OCI-LY7 (cell line): Measurements from ENCODE around the gene ZMYM5. TPM values are rescaled to one million over a fixed set of nuclear protein-coding genes. Genes with fewer than 3 reads are reported as not detected.

Source experiments
- BruUV-seq: library from RNA; stranded (reverse); fragments of 400-500 nt; replicated peaks from 2 replicates; lab custom pipeline; 2021; lab: Mats Ljungman, UMichigan
- CTCF ChIA-PET: fragments of 300-600 bp; sonication (Branson Sonifier 250); formaldehyde crosslinking; loops from one replicate; lab custom pipeline; 2022; ENCODE audit warnings: antibody characterized with exemption; ENCODE audit not compliant: unreplicated experiment; lab: Charles Lee
- POLR2A ChIA-PET: fragments of 300-600 bp; sonication (Branson Sonifier 250); formaldehyde crosslinking; loops from one replicate; lab custom pipeline; 2022; ENCODE audit warnings: antibody characterized with exemption; lab: Charles Lee
- DNase-seq: peaks from one replicate; pipeline ENCODE4 v3.0.0-alpha.2; 2015; ENCODE audit warnings: low spot score
- H2AFZ ChIP-seq: fragments of 200-600 bp; sonication (generic), shearing (Covaris generic); 2 replicates; pipeline ENCODE4 v1.6.1; 2014; ENCODE audit warnings: mild to moderate bottlenecking, antibody characterized with exemption, low read length, moderate library complexity
- H3K27ac ChIP-seq: fragments of 200-600 bp; sonication (generic); 2 replicates; pipeline ENCODE4 v1.5.1; 2014; ENCODE audit warnings: mixed run types, low read depth, mild to moderate bottlenecking, moderate library complexity, low read length, inconsistent platforms; ENCODE audit not compliant: poor library complexity, severe bottlenecking
- H3K36me3 ChIP-seq: fragments of 200-600 bp; sonication (generic); 2 replicates; pipeline ENCODE4 v1.6.1; 2014; ENCODE audit warnings: mild to moderate bottlenecking, antibody characterized with exemption, low read length, moderate library complexity, mixed read lengths; ENCODE audit not compliant: insufficient read depth
- H3K4me1 ChIP-seq: fragments of 200-600 bp; sonication (generic); 2 replicates; pipeline ENCODE4 v1.5.1; 2014; ENCODE audit warnings: mild to moderate bottlenecking, low read length; ENCODE audit not compliant: insufficient read depth, poor library complexity, severe bottlenecking
- H3K4me2 ChIP-seq: fragments of 200-600 bp; sonication (generic); 2 replicates; pipeline ENCODE4 v1.6.1; 2014; ENCODE audit warnings: mild to moderate bottlenecking, low read length
- H3K4me3 ChIP-seq: fragments of 200-600 bp; sonication (generic); 2 replicates; pipeline ENCODE4 v1.5.1; 2014; ENCODE audit warnings: mild to moderate bottlenecking, low read depth, low read length; ENCODE audit not compliant: poor library complexity, severe bottlenecking
- H3K79me2 ChIP-seq: fragments of 200-600 bp; sonication (generic); 2 replicates; pipeline ENCODE4 v1.6.1; 2016; ENCODE audit warnings: low read depth, mild to moderate bottlenecking, low read length, moderate library complexity, mixed read lengths; ENCODE audit not compliant: insufficient read depth
- H3K9me2 ChIP-seq: fragments of 200-600 bp; sonication (generic); 2 replicates; pipeline ENCODE4 v1.6.1; 2016; ENCODE audit warnings: mild to moderate bottlenecking, low read length, mixed read lengths; ENCODE audit not compliant: insufficient read depth
- H3K9me3 ChIP-seq: fragments of 200-600 bp; sonication (generic); 2 replicates; pipeline ENCODE4 v1.6.1; 2014; ENCODE audit warnings: mild to moderate bottlenecking, mixed run types, low read length, mixed read lengths
- H4K20me1 ChIP-seq: fragments of 200-600 bp; sonication (generic); 2 replicates; pipeline ENCODE4 v1.6.1; 2014; ENCODE audit warnings: mild to moderate bottlenecking, antibody characterized with exemption, low read length, moderate library complexity, mixed read lengths; ENCODE audit not compliant: insufficient read depth
- EZH2phosphoT487 ChIP-seq: fragments of 200-600 bp; sonication (generic); IDR thresholded peaks from 2 replicates; pipeline ENCODE4 v1.6.1; 2018; ENCODE audit warnings: low read depth, borderline replicate concordance, mild to moderate bottlenecking, mixed run types, antibody characterized with exemption, low read length, moderate library complexity, mixed read lengths
- intact Hi-C: fragments of 100-400 bp; cut with micrococcal nuclease; formaldehyde crosslinking; loops from one replicate; pipeline ENCODE4 v1.10.0; 2022; ENCODE audit not compliant: unreplicated experiment
- total RNA-seq, 2 experiments: library from RNA; depleted of rRNA in 1 of 2; stranded (reverse); fragments of >200 nt in 1 of 2; shearing (Covaris generic) in 1 of 2; gene quantifications; 2 replicates each; pipeline ENCODE4 v1.2.3, GENCODE V29; 2014 to 2022
- TF ChIP-seq, protein P1 (sequence below): fragments of 200-600 bp; sonication (generic); conservative IDR thresholded peaks from 2 replicates; pipeline ENCODE4 v1.5.1; 2014; ENCODE audit warnings: mild to moderate bottlenecking, antibody characterized with exemption, low read length, moderate library complexity, mixed read lengths

The ZMYM5 gene
- total RNA-seq, 2 experiments from 2014 or later = 10.2 to 15.2 TPM

DNA sequence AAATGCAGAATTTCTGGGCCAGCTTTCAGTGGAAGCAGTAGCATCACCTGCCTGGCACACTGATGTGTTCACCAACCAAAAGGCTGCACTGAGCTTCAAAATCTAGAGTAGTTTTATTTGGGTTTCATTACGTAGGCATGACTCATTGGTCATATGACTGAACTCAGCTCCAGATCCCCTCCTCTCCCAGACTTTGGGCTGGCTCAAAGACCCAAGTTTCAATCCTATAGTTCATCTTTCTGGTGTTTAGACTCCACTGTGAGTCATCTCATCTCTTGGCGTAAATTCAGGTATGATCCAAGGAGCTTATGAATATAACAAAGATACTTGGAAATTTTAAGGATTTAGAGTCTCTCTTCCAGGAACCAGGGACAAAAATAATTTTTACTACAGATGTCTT is 17.7 kb downstream of the ZMYM5 start:
- H3K36me3 ChIP-seq = peaks cover 83% of the 10 kb centered on the region
- peaks cover 9% of the 10 kb centered on the region; the same call in 1 of the 2 replicates for H4K20me1 ChIP-seq
- H3K9me3 ChIP-seq = no peaks in the 10 kb centered on the region
- H3K4me1 ChIP-seq = no peaks in the 10 kb centered on the region
- no peak overlapping the region for H3K4me2 ChIP-seq
- H2AFZ ChIP-seq = no peak overlapping the region
- ChIA-PET POLR2A (interaction anchor here (0.9 to 1.5 kb wide), 3 partner anchors 16 to 22 kb away, joined by 3 to 6 read pairs (median 5); partner anchors contain the start of gene ZMYM5), CTCF (no interaction called here)
- H3K27ac ChIP-seq = no peak overlapping the region
- TF ChIP-seq EZH2phosphoT487 = no peak
- TF ChIP-seq, protein P1, sequence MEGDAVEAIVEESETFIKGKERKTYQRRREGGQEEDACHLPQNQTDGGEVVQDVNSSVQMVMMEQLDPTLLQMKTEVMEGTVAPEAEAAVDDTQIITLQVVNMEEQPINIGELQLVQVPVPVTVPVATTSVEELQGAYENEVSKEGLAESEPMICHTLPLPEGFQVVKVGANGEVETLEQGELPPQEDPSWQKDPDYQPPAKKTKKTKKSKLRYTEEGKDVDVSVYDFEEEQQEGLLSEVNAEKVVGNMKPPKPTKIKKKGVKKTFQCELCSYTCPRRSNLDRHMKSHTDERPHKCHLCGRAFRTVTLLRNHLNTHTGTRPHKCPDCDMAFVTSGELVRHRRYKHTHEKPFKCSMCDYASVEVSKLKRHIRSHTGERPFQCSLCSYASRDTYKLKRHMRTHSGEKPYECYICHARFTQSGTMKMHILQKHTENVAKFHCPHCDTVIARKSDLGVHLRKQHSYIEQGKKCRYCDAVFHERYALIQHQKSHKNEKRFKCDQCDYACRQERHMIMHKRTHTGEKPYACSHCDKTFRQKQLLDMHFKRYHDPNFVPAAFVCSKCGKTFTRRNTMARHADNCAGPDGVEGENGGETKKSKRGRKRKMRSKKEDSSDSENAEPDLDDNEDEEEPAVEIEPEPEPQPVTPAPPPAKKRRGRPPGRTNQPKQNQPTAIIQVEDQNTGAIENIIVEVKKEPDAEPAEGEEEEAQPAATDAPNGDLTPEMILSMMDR = no peak
- H3K4me3 ChIP-seq = no peak overlapping the region
- H3K9me2 ChIP-seq = no peaks in the 10 kb centered on the region
- DNase-seq = no peak
- BruUV-seq = TSS peak; percentile 20
- intact Hi-C loops = no loop called here
- H3K79me2 ChIP-seq = peaks cover 84% of the 10 kb centered on the region

DNA sequence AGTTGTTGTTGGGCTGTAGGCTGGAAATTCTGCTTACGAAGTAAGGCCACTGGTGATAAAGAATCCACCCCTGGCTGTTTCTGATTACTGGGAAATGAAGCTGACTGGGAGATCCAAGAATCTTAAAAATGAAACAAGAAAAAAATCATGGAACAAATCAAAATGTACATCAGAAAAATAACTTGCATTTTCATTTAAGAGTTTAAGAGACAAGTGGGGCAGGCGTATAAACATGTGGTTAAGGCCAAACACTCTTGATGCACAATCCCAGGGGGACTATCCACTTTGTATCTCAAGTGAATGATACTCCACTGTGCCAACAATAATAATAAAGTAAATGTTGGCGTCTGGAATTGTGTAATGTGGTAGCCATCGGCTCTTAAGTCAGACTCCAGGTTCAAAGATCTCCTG is 24.6 kb downstream of the ZMYM5 start:
- Histone ChIP-seq H3K9me3 (no peaks in the 10 kb centered on the region), H2AFZ (no peak overlapping the region), H3K4me2 (no peak overlapping the region), H3K36me3 (peaks cover 81% of the 10 kb centered on the region), H3K4me1 (no peaks in the 10 kb centered on the region), H4K20me1 (no peaks in the 10 kb centered on the region), H3K27ac (no peak overlapping the region), H3K4me3 (no peak overlapping the region), H3K9me2 (no peaks in the 10 kb centered on the region), H3K79me2 (peaks cover 25% of the 10 kb centered on the region)
- ChIA-PET POLR2A (interaction anchor here (0.5 to 1.8 kb wide), 6 partner anchors 10 to 79 kb away, joined by 3 to 8 read pairs (median 4); no protein-coding TSS in a partner anchor), CTCF (no interaction called here)
- TF ChIP-seq EZH2phosphoT487 = no peak
- TF ChIP-seq, protein P1 = no peak
- no TSS peak for BruUV-seq
- intact Hi-C loops = no loop called here
- no peak for DNase-seq

DNA sequence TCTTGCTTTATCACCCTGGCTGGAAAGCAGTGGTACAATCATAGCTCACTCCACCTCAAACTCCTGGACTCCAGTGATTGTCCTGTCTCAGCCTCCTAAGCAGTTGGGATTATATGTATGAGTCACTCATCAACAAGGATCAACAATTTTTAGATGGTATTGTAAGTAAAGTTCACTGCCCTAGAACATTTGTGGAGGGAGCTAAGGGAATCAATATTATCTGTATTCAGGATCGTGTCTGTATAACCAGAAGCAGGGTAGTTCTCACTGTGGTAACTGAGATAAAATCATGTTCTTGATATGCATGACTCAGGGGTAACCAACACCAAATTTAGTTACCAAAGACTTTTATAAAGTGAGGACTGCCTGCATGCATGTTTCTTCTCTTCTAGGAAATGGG is 27.0 kb downstream of the ZMYM5 start:
- Histone ChIP-seq H3K9me3 (no peaks in the 10 kb centered on the region), H4K20me1 (no peaks in the 10 kb centered on the region), H3K9me2 (no peaks in the 10 kb centered on the region), H3K79me2 (peaks cover 6% of the 10 kb centered on the region; the same call in 1 of the 2 replicates), H3K4me2 (no peak overlapping the region), H3K27ac (no peak overlapping the region), H2AFZ (no peak overlapping the region), H3K36me3 (peaks cover 84% of the 10 kb centered on the region), H3K4me1 (no peaks in the 10 kb centered on the region), H3K4me3 (no peak overlapping the region)
- no peak for DNase-seq
- TF ChIP-seq, protein P1 = no peak
- intact Hi-C loops = no loop called here
- CTCF ChIA-PET = no interaction called here
- BruUV-seq = TSS peak; percentile 47
- POLR2A ChIA-PET = interaction anchor here (0.6 to 1.4 kb wide), 3 partner anchors 12 to 39 kb away, joined by 3 to 4 read pairs (median 3); no protein-coding TSS in a partner anchor
